Body of pancreas (tissue), 4 donors: ENCODE data around the gene RREB1.

Experiments used
- CTCF ChIP-seq, 7 experiments: fragments of 450-650 bp in 4 of 7; fragments of 200-600 bp in 3 of 7; sonication (generic) in 3 of 7; IDR thresholded peaks; one replicate each; pipeline ENCODE4 v1.5.1; 2016 to 2019; ENCODE audit warnings: antibody characterized with exemption in 7 of 7
- POLR2A ChIP-seq, 3 donors: fragments of 450-650 bp; IDR thresholded peaks; one replicate each; pipeline ENCODE4 v1.6.1; 2016; ENCODE audit warnings: antibody characterized with exemption in 3 of 3, mild to moderate bottlenecking in 2 of 3

GRCh38 chr6:7196685-7197283, 89.0 kb downstream of the RREB1 start:
- TF ChIP-seq CTCF (IDR thresholded peaks at IDR 0.05): no peak
- TF ChIP-seq POLR2A (IDR thresholded peaks at IDR 0.05): no peak
